Hematopoietic multipotent progenitor cell treated with erythropoietin and hydrocortisone succinate and interleukin-3 and kit ligand, for 6 days (in vitro differentiated cells): Measurements from ENCODE around the gene UNC5A.
A peak's percentile ranks its signal among the peaks of the same experiment; 100 is the strongest.
"Not testable (repeated sequence)": the region's sequence is repeated elsewhere in the genome, so short reads cannot be mapped to it uniquely, and the experiment has no call there.

Experiments
- DNase-seq: peaks from one replicate; pipeline ENCODE4 v3.0.0-alpha.2; 2015

Gene UNC5A

DNA sequence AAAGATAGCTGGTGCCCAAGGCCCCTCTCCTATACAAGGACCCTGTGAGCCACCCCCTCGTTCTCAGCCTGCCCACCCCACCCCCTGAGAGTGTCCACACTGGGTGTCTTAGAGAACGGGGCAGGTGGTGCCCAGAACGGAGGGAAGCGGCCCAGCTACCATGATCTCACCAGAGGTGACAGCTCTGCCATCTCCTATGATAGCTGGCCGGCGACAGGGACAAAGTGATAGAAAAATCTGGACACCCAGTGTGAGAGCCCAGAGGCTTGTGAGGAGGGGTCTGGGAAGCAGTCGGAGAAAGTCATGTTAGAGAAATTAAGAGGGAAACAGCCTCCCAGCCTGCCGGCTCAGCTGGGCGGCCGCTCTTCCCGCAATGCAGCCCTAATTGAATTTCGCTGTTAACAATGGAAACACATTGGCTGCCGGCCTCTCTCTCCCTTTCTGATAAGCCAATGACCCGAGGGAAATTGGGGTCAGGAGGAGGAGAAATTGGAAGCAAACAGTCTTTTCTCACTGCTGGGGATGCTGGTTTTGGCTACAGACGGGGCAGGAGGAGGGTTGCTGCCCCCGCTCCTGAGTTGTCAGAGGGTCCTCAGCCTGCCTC, 56.5 kb downstream of the UNC5A start:
- no peak for DNase-seq

- DNase-seq = no peak
Observed at GRCh38 chr5:176868126-176868525, 57.8 kb downstream of the UNC5A start.

GRCh38 chr5:176868731-176869130, 58.4 kb downstream of the UNC5A start:
- no peak for DNase-seq

DNA sequence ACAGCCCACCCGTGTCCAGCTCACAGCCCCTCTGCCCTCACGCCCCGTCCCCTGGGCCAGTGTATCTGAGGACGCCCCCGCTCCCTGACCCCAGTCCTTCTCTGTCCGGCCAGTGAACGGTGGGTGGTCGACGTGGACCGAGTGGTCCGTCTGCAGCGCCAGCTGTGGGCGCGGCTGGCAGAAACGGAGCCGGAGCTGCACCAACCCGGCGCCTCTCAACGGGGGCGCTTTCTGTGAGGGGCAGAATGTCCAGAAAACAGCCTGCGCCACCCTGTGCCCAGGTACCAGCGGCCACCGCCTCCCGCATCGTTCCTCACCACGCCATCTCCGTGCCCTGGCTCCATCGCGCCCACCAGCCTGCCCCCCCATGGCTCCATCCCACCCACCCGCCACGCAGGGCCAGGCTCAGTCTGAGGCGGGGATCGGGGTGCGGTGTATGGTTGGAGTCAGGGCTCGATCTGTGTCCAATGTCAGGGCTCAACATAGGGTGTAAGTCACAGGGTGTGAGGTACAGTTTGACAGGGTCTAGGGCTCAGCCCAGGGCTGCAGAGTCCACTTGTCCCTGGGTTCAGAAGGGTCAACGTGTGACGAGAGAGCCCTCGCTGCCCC, 59.2 kb downstream of the UNC5A start:
- no peak for DNase-seq

GRCh38 chr5:176870110-176870591, 59.8 kb downstream of the UNC5A start:
- peak; percentile 67 for DNase-seq

DNA sequence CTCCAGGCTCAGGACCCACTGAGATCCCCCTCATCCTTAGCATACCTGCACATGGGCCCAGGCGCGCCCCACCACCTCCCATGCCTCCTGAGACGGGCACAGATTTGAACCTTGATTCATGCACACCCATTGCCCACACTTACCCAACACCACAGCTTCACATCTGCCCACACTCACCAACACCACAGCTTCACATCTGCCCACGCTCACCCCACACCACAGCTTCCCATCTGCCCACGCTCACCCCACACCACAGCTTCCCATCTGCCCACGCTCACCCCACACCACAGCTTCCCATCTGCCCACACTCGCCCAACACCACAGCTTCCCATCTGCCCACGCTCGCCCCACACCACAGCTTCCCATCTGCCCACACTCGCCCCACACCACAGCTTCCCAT, 60.3 kb downstream of the UNC5A start:
- DNase-seq = not testable (repeated sequence)

GRCh38 chr5:176872586-176872985, 62.2 kb downstream of the UNC5A start:
- DNase-seq = not testable (repeated sequence)

DNA sequence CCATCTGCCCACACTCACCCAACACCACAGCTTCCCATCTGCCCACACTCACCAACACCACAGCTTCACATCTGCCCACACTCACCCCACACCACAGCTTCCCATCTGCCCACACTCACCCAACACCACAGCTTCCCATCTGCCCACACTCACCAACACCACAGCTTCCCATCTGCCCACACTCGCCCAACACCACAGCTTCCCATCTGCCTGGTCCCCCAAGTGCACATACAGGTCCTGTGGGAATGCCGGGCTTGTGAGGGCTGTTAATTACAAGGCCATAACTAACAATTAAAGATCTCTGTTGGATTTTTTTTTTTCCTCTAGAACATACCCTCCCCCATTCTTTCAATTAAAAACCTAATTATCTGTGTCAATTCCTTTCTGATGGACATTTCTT, 62.7 kb downstream of the UNC5A start:
- DNase-seq = not testable (repeated sequence)

DNA sequence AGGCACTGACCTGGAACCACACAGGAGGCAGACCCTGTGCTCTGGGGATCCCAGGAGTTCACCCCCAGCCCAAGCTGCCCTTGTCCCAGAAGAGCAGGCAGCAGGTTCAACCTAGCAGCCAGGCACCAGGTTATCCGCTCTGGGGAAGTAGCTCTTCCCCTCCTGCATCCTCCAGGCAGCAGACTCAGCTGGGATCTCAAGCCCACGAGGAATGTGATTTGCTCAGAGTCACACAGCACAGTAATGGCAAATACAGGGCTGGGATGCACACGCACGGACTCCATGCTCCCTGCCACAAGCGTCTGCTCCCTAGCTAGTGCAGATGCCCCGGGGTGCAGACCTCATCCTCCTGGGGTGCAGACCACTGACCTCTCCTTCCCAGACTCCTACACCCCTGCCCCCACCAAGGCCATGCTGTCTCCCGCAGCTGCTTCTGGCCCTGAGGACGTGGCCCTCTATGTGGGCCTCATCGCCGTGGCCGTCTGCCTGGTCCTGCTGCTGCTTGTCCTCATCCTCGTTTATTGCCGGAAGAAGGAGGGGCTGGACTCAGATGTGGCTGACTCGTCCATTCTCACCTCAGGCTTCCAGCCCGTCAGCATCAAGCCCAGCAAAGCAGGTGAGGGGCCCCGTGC, 63.3 kb downstream of the UNC5A start:
- DNase-seq = no peak

- no peak for DNase-seq
Observed at GRCh38 chr5:176874198-176874780, 63.9 kb downstream of the UNC5A start.

DNA sequence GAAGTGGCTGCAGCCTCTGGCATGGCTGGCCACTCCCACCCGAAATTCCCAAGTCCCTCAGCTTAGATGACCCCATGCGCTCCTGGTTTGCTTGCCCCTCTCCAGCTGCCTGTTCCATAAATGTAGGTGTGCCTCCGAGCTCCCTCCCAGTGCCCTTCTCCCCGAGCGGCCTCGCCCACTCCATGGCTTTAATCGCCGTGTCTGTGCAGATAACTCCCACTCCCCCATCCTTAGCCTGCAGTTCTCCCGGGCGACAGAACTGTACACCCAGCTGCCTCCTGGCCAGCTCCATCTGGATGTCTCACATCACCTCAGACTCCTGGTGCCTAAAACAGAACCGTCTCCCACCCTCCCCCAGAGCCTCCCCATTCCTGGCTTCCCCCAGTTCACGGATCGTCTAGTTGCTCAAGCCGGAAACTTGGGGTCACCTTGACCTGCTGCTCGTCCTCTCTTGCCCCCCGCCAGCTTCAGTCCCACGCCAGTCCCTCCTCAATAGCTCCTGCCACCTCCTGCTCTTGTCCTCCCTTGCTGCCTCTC, 64.7 kb downstream of the UNC5A start:
- DNase-seq = no peak

DNA sequence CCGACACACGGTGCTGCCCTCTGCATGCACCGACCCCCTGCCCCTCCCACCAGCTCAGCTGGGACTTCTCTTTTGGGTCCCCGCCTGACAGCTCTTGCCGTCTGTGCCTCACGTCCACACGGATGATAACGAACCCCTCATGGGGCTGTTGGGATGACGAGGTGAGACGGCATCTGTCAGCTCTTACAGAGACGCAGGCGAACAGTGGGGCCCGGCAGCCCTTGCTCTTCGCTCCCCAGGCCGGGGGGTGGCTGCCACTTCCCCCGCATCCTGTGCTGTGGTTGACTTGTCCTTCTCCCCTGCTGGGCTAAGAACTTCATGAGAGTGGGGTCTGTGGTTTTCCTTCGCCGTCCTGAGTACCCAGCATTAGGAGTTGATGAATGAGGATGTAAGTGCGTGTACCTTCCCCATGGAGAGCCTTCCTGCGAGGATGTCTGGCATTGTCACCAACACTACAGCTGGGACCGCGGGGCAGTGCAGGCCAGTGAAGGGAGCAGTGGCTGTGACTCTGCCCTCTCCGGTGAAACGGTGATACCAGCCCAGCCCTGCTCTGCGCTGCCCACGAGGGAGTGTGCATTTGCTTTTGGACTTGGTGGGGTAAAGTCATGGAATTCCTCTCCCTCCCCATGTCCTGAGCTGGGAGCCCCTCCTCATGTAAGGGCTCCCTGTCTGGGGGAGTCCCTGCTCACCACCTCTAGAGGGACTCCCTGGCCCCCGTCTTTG, 65.6 kb downstream of the UNC5A start:
- no peak for DNase-seq

DNA sequence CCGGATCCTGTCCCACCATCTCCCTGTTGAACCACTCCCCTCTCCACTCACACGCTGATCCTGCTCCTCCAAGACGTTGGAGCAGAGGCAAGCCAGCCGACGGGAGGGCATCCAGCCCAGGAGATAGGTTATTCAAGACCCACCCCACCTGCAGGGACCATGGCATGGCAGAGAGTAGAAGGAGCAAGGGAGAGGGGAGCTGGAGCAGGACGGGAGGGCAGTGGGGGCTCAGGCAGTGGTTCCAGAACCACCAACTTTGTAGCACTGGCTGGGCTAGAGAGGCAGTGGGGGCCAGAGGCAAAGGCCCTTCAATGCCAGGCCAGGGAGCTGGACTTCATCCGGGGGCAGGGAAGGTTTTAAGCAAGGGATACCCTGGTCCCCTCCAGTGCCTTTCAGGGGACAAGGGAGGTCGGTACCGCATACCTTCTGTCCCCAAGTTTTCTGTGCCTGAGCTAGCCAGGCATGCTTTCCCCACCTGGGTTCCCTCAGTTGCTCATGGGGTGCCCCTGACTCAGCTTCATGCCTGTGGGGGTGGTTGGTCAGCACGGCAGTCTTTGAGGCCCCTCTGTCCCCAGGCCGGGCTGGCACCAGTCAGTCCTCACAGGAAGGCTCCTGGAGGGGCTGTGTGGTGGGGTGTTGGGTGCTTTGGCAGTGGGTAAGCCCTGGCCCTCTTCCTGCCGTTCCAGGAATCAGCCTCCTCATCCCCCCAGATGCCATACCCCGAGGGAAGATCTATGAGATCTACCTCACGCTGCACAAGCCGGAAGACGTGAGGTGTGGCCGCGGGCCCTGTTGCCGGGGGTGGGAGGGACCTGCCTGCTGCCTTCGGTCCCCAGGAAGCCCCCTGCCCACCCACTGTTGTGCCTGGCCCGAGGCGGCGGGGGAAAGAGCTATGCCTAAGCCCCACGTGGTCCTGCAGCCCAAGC, 66.4 kb downstream of the UNC5A start:
- no peak for DNase-seq

- DNase-seq = no peak
Observed at GRCh38 chr5:176877793-176878331, 67.5 kb downstream of the UNC5A start.

GRCh38 chr5:176878463-176878862, 68.1 kb downstream of the UNC5A start:
- DNase-seq = no peak

GRCh38 chr5:176878906-176879662, 68.7 kb downstream of the UNC5A start:
- no peak for DNase-seq

- DNase-seq = no peak
Observed at GRCh38 chr5:176879663-176880361, 69.5 kb downstream of the UNC5A start.

DNA sequence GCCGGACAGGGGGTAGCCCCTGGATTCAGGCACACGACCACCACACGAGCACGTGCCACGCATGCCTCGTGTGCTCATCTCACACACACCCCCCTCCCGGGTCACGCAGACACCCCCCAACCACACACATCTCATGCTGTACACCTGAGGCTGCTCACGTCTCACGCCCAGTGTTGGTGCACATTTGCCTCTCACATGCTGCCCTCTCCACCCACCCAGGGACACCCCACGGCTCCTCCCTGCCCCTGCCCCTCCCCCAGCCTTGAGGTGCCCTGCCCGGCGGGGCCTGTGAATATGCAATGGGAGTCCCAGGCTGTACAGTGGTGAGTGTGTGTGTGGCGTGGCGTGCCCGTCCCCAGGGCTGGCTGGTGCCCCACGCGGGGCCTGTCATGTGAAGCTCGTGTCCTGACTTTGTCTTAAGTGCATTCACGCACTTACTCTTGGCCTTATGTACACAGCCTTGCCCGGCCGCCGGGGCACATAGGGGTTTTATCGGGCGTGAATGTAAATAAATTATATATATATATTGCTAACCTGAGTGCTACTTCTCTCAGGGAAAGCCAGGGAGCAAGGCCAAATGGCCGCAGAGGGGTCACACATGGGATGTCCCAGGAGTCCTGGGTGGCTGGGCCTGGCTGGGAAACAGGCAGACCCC, 70.1 kb downstream of the UNC5A start:
- DNase-seq = no peak

DNA sequence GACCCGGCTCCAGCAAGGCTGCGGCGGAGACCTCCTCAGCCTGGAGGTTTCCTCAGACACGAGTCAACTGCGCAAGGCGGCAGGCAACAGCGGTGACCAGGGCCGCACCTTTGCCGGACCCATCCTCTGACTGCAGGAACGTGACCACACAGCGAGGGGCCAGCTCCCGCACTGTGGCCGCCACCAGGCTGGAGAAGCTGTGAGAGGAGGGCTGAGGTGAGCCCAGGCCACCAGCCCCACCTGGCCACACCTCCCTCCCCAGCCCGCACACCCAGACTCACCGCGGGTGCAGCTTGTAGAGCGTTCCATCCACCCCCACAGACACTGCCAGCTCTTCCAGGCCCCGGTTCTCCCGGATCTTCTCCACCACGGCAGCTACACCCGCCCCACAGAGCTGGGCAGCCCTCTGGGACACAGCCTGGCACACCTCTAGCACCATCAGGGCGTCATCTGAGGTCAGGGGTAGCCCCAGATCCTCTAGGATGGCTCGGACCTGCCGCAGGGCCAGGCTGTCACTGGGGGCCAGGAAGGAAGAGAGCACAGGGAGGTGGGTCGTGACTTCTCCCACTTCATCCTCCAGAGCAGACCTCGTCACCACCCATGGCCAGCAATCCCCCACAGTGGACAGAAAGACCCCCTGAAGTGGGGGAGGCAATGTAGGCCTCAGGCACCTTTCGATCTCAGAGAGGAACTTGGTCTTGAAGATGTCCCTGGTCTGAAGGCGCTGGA, 70.8 kb downstream of the UNC5A start:
- no peak for DNase-seq
